ENCODE results near the gene BTBD9.

GRCh38 chr6:38261626-38262025 lies 378.1 kb downstream of the BTBD9 start:
- TF ChIP-seq CTCF (optimal IDR thresholded peaks at IDR 0.05 in 1 of 3, IDR thresholded peaks at IDR 0.05 in 1 of 3, conservative IDR thresholded peaks at IDR 0.05 in 1 of 3; ENCODE audit: extremely low read depth in 1 of 3, insufficient read depth in 2 of 3, low read length in 3 of 3) (no peak), EZH2 (IDR thresholded peaks at IDR 0.05; ENCODE audit: low read length) (no peak)
